Thyroid gland (tissue), 4 donors: ENCODE data around the gene SBK3.

ENCODE experiments used
- CTCF ChIP-seq, 6 experiments: fragments of 200-600 bp in 3 of 6; fragments of 450-650 bp in 3 of 6; sonication (generic) in 3 of 6; IDR thresholded peaks; one replicate each; pipeline ENCODE4 v1.5.1; 2016 to 2019; ENCODE audit warnings: antibody characterized with exemption in 6 of 6, mild to moderate bottlenecking in 2 of 6, inconsistent platforms in 1 of 6, moderate library complexity in 1 of 6
- POLR2A ChIP-seq, 2 donors: fragments of 450-650 bp; IDR thresholded peaks; one replicate each; pipeline ENCODE4 v1.6.1; 2017; ENCODE audit warnings: antibody characterized with exemption in 2 of 2, mild to moderate bottlenecking in 2 of 2, moderate library complexity in 1 of 2

DNA sequence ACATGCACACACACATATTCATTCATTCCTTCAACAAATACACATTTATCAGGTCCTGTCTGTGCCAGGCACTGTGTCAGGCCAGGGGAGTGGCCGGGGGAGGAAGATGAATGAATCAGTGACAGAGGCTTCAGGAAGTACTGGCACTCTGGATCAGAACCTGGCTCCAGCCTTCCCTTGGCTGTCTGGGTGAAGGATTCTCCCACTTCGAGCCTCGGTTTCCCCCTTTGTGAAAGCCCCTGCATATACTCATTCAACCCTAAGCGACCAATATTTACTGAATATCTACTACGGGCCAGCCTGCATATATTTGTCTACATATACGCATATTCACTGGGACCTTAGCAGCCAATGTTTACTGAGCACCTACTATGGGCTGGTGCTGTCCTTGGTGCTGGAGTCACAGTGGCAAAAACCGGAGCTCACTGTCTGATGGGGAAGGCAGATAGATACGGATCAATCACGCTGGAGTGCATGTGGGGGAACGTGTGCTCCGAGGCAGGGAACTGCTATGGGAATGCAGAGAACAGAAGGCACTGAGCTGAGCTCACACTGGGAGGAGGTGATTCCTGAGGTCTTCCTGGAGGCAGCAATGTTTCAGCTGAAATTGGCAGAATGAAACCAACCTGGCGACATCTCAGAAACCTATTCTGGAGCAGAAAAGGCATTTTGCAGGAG is 35.9 kb upstream of the SBK3 start:
- TF ChIP-seq CTCF (IDR thresholded peaks at IDR 0.05) (no peak), POLR2A (IDR thresholded peaks at IDR 0.05) (no peak)
